WTC11 (cell line): ENCODE results near the gene PHF13. TPM values are rescaled to one million over a fixed set of nuclear protein-coding genes. Genes with fewer than 3 reads are reported as not detected.

Experiments
- ATAC-seq: fragments of 200-7000 bp; cut with Tn5 transposase; 2 replicates; pipeline ENCODE4 v1.10.0; 2021; ENCODE audit warnings: mild to moderate bottlenecking, moderate library complexity
- Bru-seq: library from RNA; stranded (reverse); fragments of 400-500 nt; gene quantifications from one replicate; lab custom pipeline; 2021; lab: Mats Ljungman, UMichigan
- CTCF ChIA-PET: fragments of 300-600 bp; sonication (Branson Sonifier 250); formaldehyde crosslinking; loops from one replicate; lab custom pipeline; 2021; ENCODE audit warnings: antibody characterized with exemption; lab: Charles Lee
- POLR2A ChIA-PET: fragments of 350-600 bp; sonication (Branson Sonifier 250); formaldehyde crosslinking; loops from one replicate; lab custom pipeline; 2021; ENCODE audit warnings: antibody characterized with exemption; lab: Charles Lee
- DNase-seq: peaks from one replicate; pipeline ENCODE4 v3.0.0; 2021; ENCODE audit warnings: low spot score
- H3K27ac Mint-ChIP-seq: 2 replicates; pipeline ENCODE4 v1.8.0; 2021; ENCODE audit warnings: mixed read lengths
- H3K27me3 Mint-ChIP-seq: 2 replicates; pipeline ENCODE4 v1.8.0; 2021; ENCODE audit warnings: low read depth, mild to moderate bottlenecking, moderate library complexity, mixed read lengths
- H3K36me3 Mint-ChIP-seq: 2 replicates; pipeline ENCODE4 v1.8.0; 2021; ENCODE audit warnings: mixed read lengths
- H3K4me1 Mint-ChIP-seq: 2 replicates; pipeline ENCODE4 v1.8.0; 2022; ENCODE audit warnings: mixed read lengths
- H3K4me3 Mint-ChIP-seq: 2 replicates; pipeline ENCODE4 v1.8.0; 2021; ENCODE audit warnings: mild to moderate bottlenecking, moderate library complexity, mixed read lengths
- H3K9me3 Mint-ChIP-seq: 2 replicates; pipeline ENCODE4 v1.8.0; 2021; ENCODE audit warnings: mixed read lengths
- ARID4B ChIP-seq: sonication (generic); formaldehyde crosslinking; IDR thresholded peaks from 2 replicates; pipeline ENCODE4 v1.8.0; 2023; ENCODE audit warnings: missing genetic modification reagents, mild to moderate bottlenecking, borderline replicate concordance
- ATF3 ChIP-seq: sonication (generic); formaldehyde crosslinking; conservative IDR thresholded peaks from 2 replicates; pipeline ENCODE4 v1.8.1; 2022; ENCODE audit warnings: mild to moderate bottlenecking, missing genetic modification reagents
- CREM ChIP-seq: sonication (generic); formaldehyde crosslinking; IDR thresholded peaks from 2 replicates; pipeline ENCODE4 v1.8.1; 2022; ENCODE audit warnings: mild to moderate bottlenecking, missing genetic modification reagents, moderate library complexity
- E2F5 ChIP-seq: sonication (generic); formaldehyde crosslinking; IDR thresholded peaks from 2 replicates; pipeline ENCODE4 v1.8.1; 2022; ENCODE audit warnings: mild to moderate bottlenecking, moderate library complexity, missing genetic modification reagents
- EMX1 ChIP-seq: fragments of 250-450 bp; sonication (Bioruptor Pico); IDR thresholded peaks from 2 replicates; pipeline ENCODE4 v1.8.0; 2021; ENCODE audit warnings: mild to moderate bottlenecking
- ETV6 ChIP-seq: sonication (generic); formaldehyde crosslinking; IDR thresholded peaks from 2 replicates; pipeline ENCODE4 v1.8.1; 2022; ENCODE audit warnings: mild to moderate bottlenecking, missing genetic modification reagents
- FOXK1 ChIP-seq: sonication (generic); formaldehyde crosslinking; IDR thresholded peaks from 2 replicates; pipeline ENCODE4 v1.8.0; 2022; ENCODE audit warnings: mild to moderate bottlenecking, moderate library complexity, missing genetic modification reagents
- GABPB1 ChIP-seq: sonication (generic); formaldehyde crosslinking; IDR thresholded peaks from 2 replicates; pipeline ENCODE4 v1.8.1; 2023; ENCODE audit warnings: mild to moderate bottlenecking, missing genetic modification reagents
- HMGXB4 ChIP-seq: sonication (generic); formaldehyde crosslinking; IDR thresholded peaks from 2 replicates; pipeline ENCODE4 v1.8.1; 2023; ENCODE audit warnings: mild to moderate bottlenecking, moderate library complexity, missing genetic modification reagents
- MAX ChIP-seq: sonication (generic); formaldehyde crosslinking; IDR thresholded peaks from 2 replicates; pipeline ENCODE4 v1.8.0; 2022; ENCODE audit warnings: mild to moderate bottlenecking, missing genetic modification reagents
- NR2C2 ChIP-seq: sonication (generic); formaldehyde crosslinking; IDR thresholded peaks from 2 replicates; pipeline ENCODE4 v1.8.0; 2022; ENCODE audit warnings: mild to moderate bottlenecking, missing genetic modification reagents
- SP1 ChIP-seq: sonication (generic); formaldehyde crosslinking; conservative IDR thresholded peaks from 2 replicates; pipeline ENCODE4 v1.8.1; 2022; ENCODE audit warnings: missing genetic modification reagents
- TEAD1 ChIP-seq: sonication (generic); formaldehyde crosslinking; IDR thresholded peaks from 2 replicates; pipeline ENCODE4 v1.8.0; 2022; ENCODE audit warnings: mild to moderate bottlenecking, missing genetic modification reagents
- USF1 ChIP-seq: sonication (generic); formaldehyde crosslinking; IDR thresholded peaks from 2 replicates; pipeline ENCODE4 v1.8.0; 2022; ENCODE audit warnings: mild to moderate bottlenecking, missing genetic modification reagents
- ZBTB21 ChIP-seq: sonication (generic); formaldehyde crosslinking; IDR thresholded peaks from 2 replicates; pipeline ENCODE4 v1.8.1; 2023; ENCODE audit warnings: mild to moderate bottlenecking, missing genetic modification reagents, borderline replicate concordance
- ZBTB43 ChIP-seq: sonication (generic); formaldehyde crosslinking; IDR thresholded peaks from 2 replicates; pipeline ENCODE4 v1.8.1; 2023; ENCODE audit warnings: mild to moderate bottlenecking, missing genetic modification reagents
- ZNF232 ChIP-seq: sonication (generic); formaldehyde crosslinking; IDR thresholded peaks from 2 replicates; pipeline ENCODE4 v1.8.0; 2022; ENCODE audit warnings: mild to moderate bottlenecking, missing genetic modification reagents
- ZNF281 ChIP-seq: sonication (generic); formaldehyde crosslinking; IDR thresholded peaks from 2 replicates; pipeline ENCODE4 v1.8.0; 2023; ENCODE audit warnings: mild to moderate bottlenecking, missing genetic modification reagents
- ZSCAN18 ChIP-seq: fragments of 250-450 bp; sonication (Bioruptor Pico); IDR thresholded peaks from 2 replicates; pipeline ENCODE4 v2.1.2; 2022; ENCODE audit warnings: mild to moderate bottlenecking, moderate library complexity
- long read RNA-seq, 3 experiments: library from RNA in 1 of 3; library from capped mRNA in 1 of 3; library from polyadenylated mRNA in 1 of 3; unstranded in 2 of 3; stranded (forward) in 1 of 3; transcript quantifications; one replicate each; pipeline ENCODE4 v2.0.0, GENCODE V29; 2021
- total RNA-seq: library from RNA; stranded (reverse); gene quantifications from 3 replicates; pipeline ENCODE4 v1.2.3, GENCODE V29; 2021

Gene PHF13
- 39.6 to 40.0 TPM (median 40.0 TPM) in 3 replicates for total RNA-seq
- percentile 91 among the genes with signal in this experiment for Bru-seq, nascent RNA
- long read RNA-seq, experiment 1, transcript PHF13-201 (4 exons, 3,681 nt): major isoform, 144 of 169 reads
- long read RNA-seq, experiment 1, partial matches to known transcripts: 21 of 169 reads
- long read RNA-seq, experiment 1, other reads (novel, unspliced or antisense): 4 of 169 reads
- long read RNA-seq, experiment 2, transcript PHF13-201 (4 exons, 3,681 nt): major isoform, 26 of 64 reads
- long read RNA-seq, experiment 2, partial matches to known transcripts: 36 of 64 reads
- long read RNA-seq, experiment 2, other reads (novel, unspliced or antisense): 2 of 64 reads
- long read RNA-seq, experiment 3, partial matches to known transcripts: 3 of 3 reads
- long read RNA-seq, experiment 3, other reads (novel, unspliced or antisense): 0 of 3 reads

- Mint-ChIP-seq H3K4me3 (peak within 1 kb of the TSS; percentile 82), H3K4me1 (peaks cover 22% of the 10 kb centered on the region), H3K27me3 (peaks cover 13% of the 10 kb centered on the region), H3K9me3 (no peaks in the 10 kb centered on the region), H3K36me3 (peaks cover 12% of the 10 kb centered on the region)
- ATAC-seq (peak; percentile 97), DNase-seq (peak; percentile 100)
- ChIA-PET POLR2A (interaction anchor here (1.1 kb wide), 1 partner anchor 11 kb away, joined by 6 read pairs; the partner anchor contains the start of gene KLHL21), CTCF (interaction anchor here (0.6 to 0.9 kb wide), 3 partner anchors 11 to 898 kb away, joined by 3 to 6 read pairs (median 3); partner anchors contain the start of gene KLHL21)
- TF ChIP-seq EMX1 (CRISPR knock-in tag) (no peak), ZBTB21 (CRISPR knock-in tag) (no peak), CREM (CRISPR knock-in tag) (0 out of 2 replicates have a peak, but pooled peaks have one; percentile 14), ZNF281 (CRISPR knock-in tag) (peak; percentile 87; the same call in 1 of the 2 replicates), TEAD1 (no peak; the same call in 1 of the 2 replicates), ZBTB43 (CRISPR knock-in tag) (no peak), ETV6 (CRISPR knock-in tag) (0 out of 2 replicates have a peak, but pooled peaks have one; percentile 13), ZSCAN18 (no peak), MAX (peak; percentile 67; the same call in 1 of the 2 replicates), FOXK1 (0 out of 2 replicates have a peak, but pooled peaks have one; percentile 18), GABPB1 (CRISPR knock-in tag) (peak; percentile 24; the same call in 1 of the 2 replicates), ZNF232 (CRISPR knock-in tag) (peak; percentile 28; the same call in 1 of the 2 replicates), ARID4B (CRISPR knock-in tag) (peak; percentile 25; the same call in 1 of the 2 replicates), ATF3 (CRISPR knock-in tag) (no peak), NR2C2 (0 out of 2 replicates have a peak, but pooled peaks have one; percentile 23), USF1 (peak; percentile 30; the same call in 1 of the 2 replicates), HMGXB4 (0 out of 2 replicates have a peak, but pooled peaks have one; percentile 19), SP1 (CRISPR knock-in tag) (peak; percentile 96), E2F5 (CRISPR knock-in tag) (peak; percentile 92)
- TF ChIP-seq, all 79 proteins: peak for 13
- peak within 1 kb of the TSS; percentile 83 for H3K27ac Mint-ChIP-seq
These were observed at the start of gene PHF13 for GRCh38 chr1:6613361-6614018. PHF13 (plus strand) TSS chr1:6613731; CDS start chr1:6614067, 336 bp downstream.
